AG04449 (cell line): ENCODE data around the gene CASTOR1.

Experiments used
- CTCF ChIA-PET: fragments of 350-600 bp; formaldehyde crosslinking; extraction: SDS; loops from one replicate; lab custom pipeline; 2021; ENCODE audit warnings: antibody characterized with exemption; lab: Yijun Ruan, JAX
- POLR2A ChIA-PET: fragments of 400-600, 350-600 bp; formaldehyde crosslinking; extraction: SDS; loops from one replicate; lab custom pipeline; 2020; ENCODE audit warnings: antibody characterized with exemption, inconsistent platforms; lab: Yijun Ruan, JAX
- DNase-seq: peaks from one replicate; pipeline ENCODE4 v3.0.0-alpha.2; 2010; ENCODE audit warnings: low read depth, low spot score
- H3K4me3 ChIP-seq: 2 replicates; pipeline ENCODE4 v1.5.1; 2011; ENCODE audit warnings: low read depth, mild to moderate bottlenecking, control low read depth, low read length
- TF ChIP-seq, protein P1 (sequence below): IDR thresholded peaks from one replicate; pipeline ENCODE4 v1.5.1; 2011; ENCODE audit warnings: mild to moderate bottlenecking, moderate library complexity, low read length, control low read depth, inconsistent platforms; ENCODE audit not compliant: insufficient read depth; ENCODE audit errors: missing control alignments

The CASTOR1 gene

DNA sequence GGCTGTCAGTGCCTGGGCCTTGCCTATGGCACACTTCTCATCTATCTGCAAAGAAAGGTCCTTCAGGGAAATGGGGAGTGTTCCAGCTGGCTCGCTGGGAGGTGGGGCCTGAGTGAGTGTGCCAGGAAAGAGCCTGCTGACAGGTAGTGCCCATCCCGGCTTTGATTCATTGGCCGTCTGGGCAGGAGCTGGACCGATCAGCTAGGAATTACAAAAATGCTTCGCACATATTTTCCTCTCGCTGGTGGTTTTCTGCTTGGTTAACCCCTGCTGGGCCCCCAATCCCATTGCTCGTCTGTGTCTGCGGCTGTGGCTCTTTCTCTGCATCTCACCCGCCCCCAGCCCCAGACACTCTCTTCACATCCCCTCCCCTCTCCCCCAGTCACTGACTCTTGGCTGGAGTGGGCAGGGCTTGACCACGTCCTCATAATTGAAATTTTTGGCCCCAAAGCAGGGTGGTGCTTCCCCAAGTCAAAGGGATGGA, 53.6 kb downstream of the CASTOR1 start:
- TF ChIP-seq, protein P1, sequence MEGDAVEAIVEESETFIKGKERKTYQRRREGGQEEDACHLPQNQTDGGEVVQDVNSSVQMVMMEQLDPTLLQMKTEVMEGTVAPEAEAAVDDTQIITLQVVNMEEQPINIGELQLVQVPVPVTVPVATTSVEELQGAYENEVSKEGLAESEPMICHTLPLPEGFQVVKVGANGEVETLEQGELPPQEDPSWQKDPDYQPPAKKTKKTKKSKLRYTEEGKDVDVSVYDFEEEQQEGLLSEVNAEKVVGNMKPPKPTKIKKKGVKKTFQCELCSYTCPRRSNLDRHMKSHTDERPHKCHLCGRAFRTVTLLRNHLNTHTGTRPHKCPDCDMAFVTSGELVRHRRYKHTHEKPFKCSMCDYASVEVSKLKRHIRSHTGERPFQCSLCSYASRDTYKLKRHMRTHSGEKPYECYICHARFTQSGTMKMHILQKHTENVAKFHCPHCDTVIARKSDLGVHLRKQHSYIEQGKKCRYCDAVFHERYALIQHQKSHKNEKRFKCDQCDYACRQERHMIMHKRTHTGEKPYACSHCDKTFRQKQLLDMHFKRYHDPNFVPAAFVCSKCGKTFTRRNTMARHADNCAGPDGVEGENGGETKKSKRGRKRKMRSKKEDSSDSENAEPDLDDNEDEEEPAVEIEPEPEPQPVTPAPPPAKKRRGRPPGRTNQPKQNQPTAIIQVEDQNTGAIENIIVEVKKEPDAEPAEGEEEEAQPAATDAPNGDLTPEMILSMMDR = no peak
- DNase-seq = peak; percentile 90
- ChIA-PET POLR2A (interaction anchor here (0.6 to 2.4 kb wide), 9 partner anchors 11 to 726 kb away, joined by 3 to 13 read pairs (median 7); partner anchors contain the start of gene LIF), CTCF (interaction anchor here (0.7 to 7.9 kb wide), 6 partner anchors 15 to 129 kb away, joined by 4 to 48 read pairs (median 4); no protein-coding TSS in a partner anchor)
- no peak overlapping the region for H3K4me3 ChIP-seq
